GM23338 (cell line): ENCODE data around the gene MAP3K14. TPM values are rescaled to one million over a fixed set of nuclear protein-coding genes. Genes with fewer than 3 reads are reported as not detected.

Experiments used
- ATAC-seq: fragments of 200-7000 bp; cut with Tn5 transposase; 3 replicates; pipeline ENCODE4 v1.9.1; 2020
- DNase-seq: peaks from one replicate; pipeline ENCODE4 v3.0.0-alpha.2; 2015; ENCODE audit warnings: low spot score
- H2AFZ ChIP-seq: fragments of 200-600 bp; sonication (generic); 2 replicates; pipeline ENCODE4 v1.8.0; 2016; ENCODE audit warnings: antibody characterized with exemption, mild to moderate bottlenecking, moderate library complexity
- H3F3A ChIP-seq: fragments of 200-600 bp; sonication (generic); replicated peaks from 2 replicates; pipeline ENCODE4 v1.8.0; 2017; ENCODE audit warnings: antibody characterized with exemption, mixed run types, low read depth
- H3K27ac ChIP-seq: fragments of 200-600 bp; sonication (generic); 2 replicates; pipeline ENCODE4 v1.6.1; 2016; ENCODE audit warnings: low read depth
- H3K27me3 ChIP-seq: fragments of 200-600 bp; sonication (generic); 2 replicates; pipeline ENCODE4 v1.8.0; 2016; ENCODE audit warnings: mild to moderate bottlenecking, mixed run types, moderate library complexity; ENCODE audit not compliant: insufficient read depth
- H3K36me3 ChIP-seq: fragments of 200-600 bp; sonication (generic); 2 replicates; pipeline ENCODE4 v1.8.0; 2016; ENCODE audit warnings: mild to moderate bottlenecking; ENCODE audit not compliant: insufficient read depth
- H3K4me1 ChIP-seq: fragments of 200-600 bp; sonication (generic); 2 replicates; pipeline ENCODE4 v1.8.0; 2016; ENCODE audit warnings: mild to moderate bottlenecking, moderate library complexity; ENCODE audit not compliant: insufficient read depth
- H3K4me2 ChIP-seq: fragments of 200-600 bp; sonication (generic); 2 replicates; pipeline ENCODE4 v1.7.1; 2017; ENCODE audit warnings: mixed run types
- H3K4me3 ChIP-seq: fragments of 200-600 bp; sonication (generic); 2 replicates; pipeline ENCODE4 v1.6.1; 2016; ENCODE audit warnings: mixed run types
- H3K79me2 ChIP-seq: fragments of 200-600 bp; sonication (generic); replicated peaks from 2 replicates; pipeline ENCODE4 v1.8.0; 2017; ENCODE audit warnings: mild to moderate bottlenecking; ENCODE audit not compliant: insufficient read depth
- H3K9me2 ChIP-seq: fragments of 200-600 bp; sonication (generic); 2 replicates; pipeline ENCODE4 v1.8.0; 2017; ENCODE audit not compliant: insufficient read depth
- H4K20me1 ChIP-seq: fragments of 200-600 bp; sonication (generic); replicated peaks from 2 replicates; pipeline ENCODE4 v1.8.0; 2017; ENCODE audit warnings: mild to moderate bottlenecking; ENCODE audit not compliant: insufficient read depth
- H3K27ac Mint-ChIP-seq: 2 replicates; pipeline ENCODE4 v1.8.0; 2020; ENCODE audit warnings: inconsistent platforms, mild to moderate bottlenecking, moderate library complexity, mixed read lengths
- H3K27me3 Mint-ChIP-seq: 3 replicates; pipeline ENCODE4 v1.8.0; 2022; ENCODE audit warnings: low read depth, mild to moderate bottlenecking, moderate library complexity, mixed read lengths, inconsistent platforms; ENCODE audit not compliant: insufficient read depth, poor library complexity
- H3K36me3 Mint-ChIP-seq: 3 replicates; pipeline ENCODE4 v1.8.0; 2021; ENCODE audit warnings: low read depth, mild to moderate bottlenecking, inconsistent platforms, moderate library complexity, mixed read lengths
- H3K4me1 Mint-ChIP-seq: 3 replicates; pipeline ENCODE4 v1.8.0; 2020; ENCODE audit warnings: mild to moderate bottlenecking, inconsistent platforms, mixed read lengths
- H3K4me3 Mint-ChIP-seq: 3 replicates; pipeline ENCODE4 v1.8.0; 2021; ENCODE audit warnings: moderate library complexity, mild to moderate bottlenecking, inconsistent platforms, mixed read lengths
- H3K9me3 Mint-ChIP-seq: 3 replicates; pipeline ENCODE4 v1.8.0; 2020; ENCODE audit warnings: moderate library complexity, mild to moderate bottlenecking, inconsistent platforms, mixed read lengths
- CREB1 ChIP-seq: fragments of 250-450 bp; sonication (Bioruptor Pico); IDR thresholded peaks from 2 replicates; pipeline ENCODE4 v1.5.0; 2020; ENCODE audit warnings: low read depth, mild to moderate bottlenecking, moderate library complexity
- CTCF ChIP-seq, 2 experiments: fragments of 200-600 bp in 1 of 2; sonication (generic) in 1 of 2; conservative IDR thresholded peaks; 2 replicates each; pipeline versions ENCODE4 v1.5.1 to v1.6.1; 2016 to 2017; ENCODE audit warnings: antibody characterized with exemption in 2 of 2, low read depth in 2 of 2, mild to moderate bottlenecking in 2 of 2, moderate library complexity in 1 of 2
- ETS1 ChIP-seq: IDR thresholded peaks from 2 replicates; pipeline ENCODE4 v1.6.1; 2016; ENCODE audit warnings: antibody characterized with exemption
- EZH2 ChIP-seq: fragments of 200-600 bp; sonication (generic); IDR thresholded peaks from one replicate; pipeline ENCODE4 v1.8.0; 2017; ENCODE audit warnings: antibody characterized with exemption, mild to moderate bottlenecking, low read depth; ENCODE audit not compliant: unreplicated experiment
- EZH2phosphoT487 ChIP-seq: fragments of 200-600 bp; sonication (generic); IDR thresholded peaks from one replicate; pipeline ENCODE4 v1.8.1; 2018; ENCODE audit warnings: antibody characterized with exemption; ENCODE audit not compliant: unreplicated experiment
- JUNB ChIP-seq: IDR thresholded peaks from one replicate; pipeline ENCODE4 v1.6.1; 2016; ENCODE audit warnings: antibody characterized with exemption; ENCODE audit not compliant: unreplicated experiment
- NANOG ChIP-seq: IDR thresholded peaks from 2 replicates; pipeline ENCODE4 v1.6.1; 2016; ENCODE audit warnings: antibody characterized with exemption, borderline replicate concordance
- POLR2AphosphoS5 ChIP-seq: IDR thresholded peaks from 2 replicates; pipeline ENCODE4 v1.6.1; 2016; ENCODE audit warnings: antibody characterized with exemption, low read depth
- REST ChIP-seq: IDR thresholded peaks from one replicate; pipeline ENCODE4 v1.6.1; 2018; ENCODE audit warnings: antibody characterized with exemption; ENCODE audit not compliant: unreplicated experiment
- STAT1 ChIP-seq: IDR thresholded peaks from one replicate; pipeline ENCODE4 v1.6.1; 2016; ENCODE audit warnings: antibody characterized with exemption; ENCODE audit not compliant: unreplicated experiment
- ZNF114 ChIP-seq: fragments of 250-450 bp; sonication (Bioruptor Pico); IDR thresholded peaks from 2 replicates; pipeline ENCODE4 v1.5.0; 2020; ENCODE audit warnings: mild to moderate bottlenecking, moderate library complexity
- ZNF331 ChIP-seq: fragments of 250-450 bp; sonication (Bioruptor Pico); IDR thresholded peaks from 2 replicates; pipeline ENCODE4 v1.5.0; 2020; ENCODE audit warnings: low read depth, mild to moderate bottlenecking, moderate library complexity
- polyA plus RNA-seq: library from polyadenylated mRNA; unstranded; fragments of >200 nt; fragmentation: Nextera tagmentation; extraction: Ambion mirVana; gene quantifications from 2 replicates; pipeline ENCODE4 v1.2.1, GENCODE V29; 2016
- total RNA-seq: library from RNA; depleted of rRNA; stranded (reverse); fragments of >200 nt; shearing (Covaris generic); gene quantifications from 2 replicates; pipeline ENCODE4 v1.2.3, GENCODE V29; 2014

The MAP3K14 gene
- total and polyA plus RNA-seq, 2 experiments from 2014 or later = 1.3 to 4.9 TPM

GRCh38 chr17:45223539-45224528, 93.0 kb downstream of the MAP3K14 start:
- Histone ChIP-seq H3K4me1 (peaks cover 25% of the 10 kb centered on the region), H3K9me2 (no peaks in the 10 kb centered on the region), H3F3A (0 out of 2 replicates have a peak, but pooled peaks cover 2% of the 10 kb centered on the region), H3K79me2 (no peaks in the 10 kb centered on the region), H3K27me3 (peaks cover 46% of the 10 kb centered on the region), H3K4me2 (no peak overlapping the region), H3K36me3 (no peaks in the 10 kb centered on the region), H4K20me1 (no peaks in the 10 kb centered on the region), H2AFZ (no peak overlapping the region), H3K4me3 (no peak overlapping the region), H3K27ac (no peak overlapping the region)
- Mint-ChIP-seq H3K36me3 (no peaks in the 10 kb centered on the region), H3K27me3 (peaks cover 51% of the 10 kb centered on the region), H3K4me3 (peak overlapping the region; percentile 10; the same call in 1 of the 3 replicates), H3K4me1 (peaks cover 41% of the 10 kb centered on the region), H3K27ac (no peak overlapping the region), H3K9me3 (no peaks in the 10 kb centered on the region; the same call in 2 of the 3 replicates)
- ATAC-seq = no peak
- TF ChIP-seq EZH2 (no peak), ZNF114 (no peak), JUNB (no peak), NANOG (no peak), CREB1 (CRISPR knock-in tag) (no peak), ZNF331 (no peak), CTCF (conservative IDR thresholded peaks at IDR 0.05; ENCODE audit: low read depth in 2 of 2) (no peak), POLR2AphosphoS5 (no peak), REST (no peak), EZH2phosphoT487 (no peak), STAT1 (no peak), ETS1 (no peak)
- no peak for DNase-seq
